GM23338 (cell line): ENCODE results near the gene TOR1B. TPM values are rescaled to one million over a fixed set of nuclear protein-coding genes. Genes with fewer than 3 reads are reported as not detected.

ENCODE experiments used
- ATAC-seq: fragments of 200-7000 bp; cut with Tn5 transposase; 3 replicates; pipeline ENCODE4 v1.9.1; 2020
- DNase-seq: peaks from one replicate; pipeline ENCODE4 v3.0.0-alpha.2; 2015; ENCODE audit warnings: low spot score
- H2AFZ ChIP-seq: fragments of 200-600 bp; sonication (generic); 2 replicates; pipeline ENCODE4 v1.8.0; 2016; ENCODE audit warnings: antibody characterized with exemption, mild to moderate bottlenecking, moderate library complexity
- H3F3A ChIP-seq: fragments of 200-600 bp; sonication (generic); replicated peaks from 2 replicates; pipeline ENCODE4 v1.8.0; 2017; ENCODE audit warnings: antibody characterized with exemption, mixed run types, low read depth
- H3K27ac ChIP-seq: fragments of 200-600 bp; sonication (generic); 2 replicates; pipeline ENCODE4 v1.6.1; 2016; ENCODE audit warnings: low read depth
- H3K27me3 ChIP-seq: fragments of 200-600 bp; sonication (generic); 2 replicates; pipeline ENCODE4 v1.8.0; 2016; ENCODE audit warnings: mild to moderate bottlenecking, mixed run types, moderate library complexity; ENCODE audit not compliant: insufficient read depth
- H3K36me3 ChIP-seq: fragments of 200-600 bp; sonication (generic); 2 replicates; pipeline ENCODE4 v1.8.0; 2016; ENCODE audit warnings: mild to moderate bottlenecking; ENCODE audit not compliant: insufficient read depth
- H3K4me1 ChIP-seq: fragments of 200-600 bp; sonication (generic); 2 replicates; pipeline ENCODE4 v1.8.0; 2016; ENCODE audit warnings: mild to moderate bottlenecking, moderate library complexity; ENCODE audit not compliant: insufficient read depth
- H3K4me2 ChIP-seq: fragments of 200-600 bp; sonication (generic); 2 replicates; pipeline ENCODE4 v1.7.1; 2017; ENCODE audit warnings: mixed run types
- H3K4me3 ChIP-seq: fragments of 200-600 bp; sonication (generic); 2 replicates; pipeline ENCODE4 v1.6.1; 2016; ENCODE audit warnings: mixed run types
- H3K79me2 ChIP-seq: fragments of 200-600 bp; sonication (generic); replicated peaks from 2 replicates; pipeline ENCODE4 v1.8.0; 2017; ENCODE audit warnings: mild to moderate bottlenecking; ENCODE audit not compliant: insufficient read depth
- H3K9me2 ChIP-seq: fragments of 200-600 bp; sonication (generic); 2 replicates; pipeline ENCODE4 v1.8.0; 2017; ENCODE audit not compliant: insufficient read depth
- H4K20me1 ChIP-seq: fragments of 200-600 bp; sonication (generic); replicated peaks from 2 replicates; pipeline ENCODE4 v1.8.0; 2017; ENCODE audit warnings: mild to moderate bottlenecking; ENCODE audit not compliant: insufficient read depth
- H3K27ac Mint-ChIP-seq: 2 replicates; pipeline ENCODE4 v1.8.0; 2020; ENCODE audit warnings: inconsistent platforms, mild to moderate bottlenecking, moderate library complexity, mixed read lengths
- H3K27me3 Mint-ChIP-seq: 3 replicates; pipeline ENCODE4 v1.8.0; 2022; ENCODE audit warnings: low read depth, mild to moderate bottlenecking, moderate library complexity, mixed read lengths, inconsistent platforms; ENCODE audit not compliant: insufficient read depth, poor library complexity
- H3K36me3 Mint-ChIP-seq: 3 replicates; pipeline ENCODE4 v1.8.0; 2021; ENCODE audit warnings: low read depth, mild to moderate bottlenecking, inconsistent platforms, moderate library complexity, mixed read lengths
- H3K4me1 Mint-ChIP-seq: 3 replicates; pipeline ENCODE4 v1.8.0; 2020; ENCODE audit warnings: mild to moderate bottlenecking, inconsistent platforms, mixed read lengths
- H3K4me3 Mint-ChIP-seq: 3 replicates; pipeline ENCODE4 v1.8.0; 2021; ENCODE audit warnings: moderate library complexity, mild to moderate bottlenecking, inconsistent platforms, mixed read lengths
- H3K9me3 Mint-ChIP-seq: 3 replicates; pipeline ENCODE4 v1.8.0; 2020; ENCODE audit warnings: moderate library complexity, mild to moderate bottlenecking, inconsistent platforms, mixed read lengths
- CREB1 ChIP-seq: fragments of 250-450 bp; sonication (Bioruptor Pico); IDR thresholded peaks from 2 replicates; pipeline ENCODE4 v1.5.0; 2020; ENCODE audit warnings: low read depth, mild to moderate bottlenecking, moderate library complexity
- CTCF ChIP-seq, 2 experiments: fragments of 200-600 bp in 1 of 2; sonication (generic) in 1 of 2; conservative IDR thresholded peaks; 2 replicates each; pipeline versions ENCODE4 v1.5.1 to v1.6.1; 2016 to 2017; ENCODE audit warnings: antibody characterized with exemption in 2 of 2, low read depth in 2 of 2, mild to moderate bottlenecking in 2 of 2, moderate library complexity in 1 of 2
- ETS1 ChIP-seq: IDR thresholded peaks from 2 replicates; pipeline ENCODE4 v1.6.1; 2016; ENCODE audit warnings: antibody characterized with exemption
- EZH2 ChIP-seq: fragments of 200-600 bp; sonication (generic); IDR thresholded peaks from one replicate; pipeline ENCODE4 v1.8.0; 2017; ENCODE audit warnings: antibody characterized with exemption, mild to moderate bottlenecking, low read depth; ENCODE audit not compliant: unreplicated experiment
- EZH2phosphoT487 ChIP-seq: fragments of 200-600 bp; sonication (generic); IDR thresholded peaks from one replicate; pipeline ENCODE4 v1.8.1; 2018; ENCODE audit warnings: antibody characterized with exemption; ENCODE audit not compliant: unreplicated experiment
- JUNB ChIP-seq: IDR thresholded peaks from one replicate; pipeline ENCODE4 v1.6.1; 2016; ENCODE audit warnings: antibody characterized with exemption; ENCODE audit not compliant: unreplicated experiment
- POLR2AphosphoS5 ChIP-seq: IDR thresholded peaks from 2 replicates; pipeline ENCODE4 v1.6.1; 2016; ENCODE audit warnings: antibody characterized with exemption, low read depth
- REST ChIP-seq: IDR thresholded peaks from one replicate; pipeline ENCODE4 v1.6.1; 2018; ENCODE audit warnings: antibody characterized with exemption; ENCODE audit not compliant: unreplicated experiment
- STAT1 ChIP-seq: IDR thresholded peaks from one replicate; pipeline ENCODE4 v1.6.1; 2016; ENCODE audit warnings: antibody characterized with exemption; ENCODE audit not compliant: unreplicated experiment
- ZNF114 ChIP-seq: fragments of 250-450 bp; sonication (Bioruptor Pico); IDR thresholded peaks from 2 replicates; pipeline ENCODE4 v1.5.0; 2020; ENCODE audit warnings: mild to moderate bottlenecking, moderate library complexity
- ZNF331 ChIP-seq: fragments of 250-450 bp; sonication (Bioruptor Pico); IDR thresholded peaks from 2 replicates; pipeline ENCODE4 v1.5.0; 2020; ENCODE audit warnings: low read depth, mild to moderate bottlenecking, moderate library complexity
- ZNF462 ChIP-seq: fragments of 250-450 bp; sonication (Bioruptor Pico); IDR thresholded peaks from 2 replicates; pipeline ENCODE4 v1.5.0; 2020; ENCODE audit warnings: mild to moderate bottlenecking, moderate library complexity
- polyA plus RNA-seq: library from polyadenylated mRNA; unstranded; fragments of >200 nt; fragmentation: Nextera tagmentation; extraction: Ambion mirVana; gene quantifications from 2 replicates; pipeline ENCODE4 v1.2.1, GENCODE V29; 2016
- total RNA-seq: library from RNA; depleted of rRNA; stranded (reverse); fragments of >200 nt; shearing (Covaris generic); gene quantifications from 2 replicates; pipeline ENCODE4 v1.2.3, GENCODE V29; 2014

TOR1B gene
- total and polyA plus RNA-seq, 2 experiments from 2014 or later: 10.6 to 42.4 TPM

GRCh38 chr9:129803676-129804060 is 684 bp downstream of the TOR1B start (continued):
- no peak for TF ChIP-seq CREB1 (CRISPR knock-in tag)
- no peak for TF ChIP-seq EZH2phosphoT487
- TF ChIP-seq JUNB: no peak
- no peak for TF ChIP-seq ZNF331
- TF ChIP-seq EZH2: no peak
- no peak for TF ChIP-seq ZNF114 (CRISPR knock-in tag)
- no peak for TF ChIP-seq CTCF (conservative IDR thresholded peaks at IDR 0.05; ENCODE audit: low read depth in 2 of 2)
- no peak for TF ChIP-seq STAT1
- no peak for TF ChIP-seq ETS1

- H3K36me3 Mint-ChIP-seq: peaks cover 48% of the 10 kb centered on the region
- H3K9me2 ChIP-seq: no peaks in the 10 kb centered on the region
- no peaks in the 10 kb centered on the region for H3K36me3 ChIP-seq
- peaks cover 15% of the 10 kb centered on the region for H4K20me1 ChIP-seq
- no peak overlapping the region for H3K4me3 Mint-ChIP-seq
- no peaks in the 10 kb centered on the region; the same call in 2 of the 3 replicates for H3K9me3 Mint-ChIP-seq
- ATAC-seq (no peak), DNase-seq (no peak)
- H3K27ac ChIP-seq: no peak overlapping the region
- H3K4me3 ChIP-seq: no peak overlapping the region
- no peak overlapping the region for H3K27ac Mint-ChIP-seq
- no peaks in the 10 kb centered on the region; the same call in 1 of the 2 replicates for H3K4me1 ChIP-seq
- H3K4me2 ChIP-seq: no peak overlapping the region
- H3K4me1 Mint-ChIP-seq: peaks cover 6% of the 10 kb centered on the region; the same call in 2 of the 3 replicates
- H3F3A ChIP-seq: 0 out of 2 replicates have a peak, but pooled peaks cover 7% of the 10 kb centered on the region
- H3K79me2 ChIP-seq: peaks cover 19% of the 10 kb centered on the region; the same call in 1 of the 2 replicates
- no peak overlapping the region for H2AFZ ChIP-seq
- peaks cover 10% of the 10 kb centered on the region for H3K27me3 Mint-ChIP-seq
- no peaks in the 10 kb centered on the region for H3K27me3 ChIP-seq
- TF ChIP-seq JUNB (no peak), CREB1 (CRISPR knock-in tag) (no peak), ZNF114 (CRISPR knock-in tag) (no peak), STAT1 (no peak), ZNF462 (CRISPR knock-in tag) (no peak), REST (no peak), POLR2AphosphoS5 (no peak)
These were observed 3.1 kb downstream of the TOR1B start for GRCh38 chr9:129806061-129806460.
